Astrocyte (in vitro differentiated cells and primary cell): ENCODE results near the gene MALT1. TPM values are rescaled to one million over a fixed set of nuclear protein-coding genes. Genes with fewer than 3 reads are reported as not detected.

ENCODE experiments used
- DNase-seq: peaks from one replicate; pipeline ENCODE4 v3.0.0-alpha.2; 2010; ENCODE audit warnings: low read depth
- FAIRE-seq: peaks from 2 replicates; lab custom pipeline; 2011; peaks lifted over from hg19 to GRCh38; lab: Jason Lieb, UNC
- H2AFZ ChIP-seq: 2 replicates; pipeline ENCODE4 v1.6.0; 2012; ENCODE audit warnings: low read depth, low read length, inconsistent platforms
- H3K27ac ChIP-seq: 2 replicates; pipeline ENCODE4 v1.5.1; 2011; ENCODE audit warnings: low read depth, low read length, inconsistent platforms
- H3K27me3 ChIP-seq: 2 replicates; pipeline ENCODE4 v1.6.0; 2011; ENCODE audit warnings: low read length, inconsistent platforms; ENCODE audit not compliant: insufficient read depth
- H3K36me3 ChIP-seq: 2 replicates; pipeline ENCODE4 v1.5.1; 2011; ENCODE audit warnings: low read length, inconsistent platforms; ENCODE audit not compliant: insufficient read depth
- H3K4me1 ChIP-seq: 2 replicates; pipeline ENCODE4 v1.5.1; 2011; ENCODE audit warnings: low read length, inconsistent platforms; ENCODE audit not compliant: insufficient read depth
- H3K4me2 ChIP-seq: 2 replicates; pipeline ENCODE4 v1.6.0; 2012; ENCODE audit warnings: low read length, inconsistent platforms
- H3K4me3 ChIP-seq: 2 replicates; pipeline ENCODE4 v1.5.1; 2011; ENCODE audit warnings: low read depth, mild to moderate bottlenecking, low read length, inconsistent platforms; ENCODE audit not compliant: insufficient read depth
- H3K79me2 ChIP-seq: 2 replicates; pipeline ENCODE4 v1.6.0; 2012; ENCODE audit warnings: mild to moderate bottlenecking, low read length, inconsistent platforms; ENCODE audit not compliant: insufficient read depth
- H3K9ac ChIP-seq: 2 replicates; pipeline ENCODE4 v1.6.0; 2012; ENCODE audit warnings: mild to moderate bottlenecking, low read length, inconsistent platforms
- H3K9me3 ChIP-seq: 2 replicates; pipeline ENCODE4 v1.5.1; 2012; ENCODE audit warnings: low read depth, mild to moderate bottlenecking, low read length, inconsistent platforms; ENCODE audit not compliant: insufficient read depth
- H4K20me1 ChIP-seq: 2 replicates; pipeline ENCODE4 v1.6.0; 2012; ENCODE audit warnings: low read length, inconsistent platforms; ENCODE audit not compliant: insufficient read depth
- H3K27ac Mint-ChIP-seq: one replicate; pipeline ENCODE4 v1.8.0; 2021; ENCODE audit warnings: mild to moderate bottlenecking, mixed read lengths; ENCODE audit not compliant: unreplicated experiment
- H3K27me3 Mint-ChIP-seq: one replicate; pipeline ENCODE4 v1.8.0; 2021; ENCODE audit warnings: low read depth, mixed read lengths; ENCODE audit not compliant: unreplicated experiment
- H3K36me3 Mint-ChIP-seq: one replicate; pipeline ENCODE4 v1.8.0; 2021; ENCODE audit warnings: low read depth, mixed read lengths; ENCODE audit not compliant: unreplicated experiment
- H3K4me1 Mint-ChIP-seq: one replicate; pipeline ENCODE4 v1.8.0; 2021; ENCODE audit warnings: low read depth, mixed read lengths; ENCODE audit not compliant: unreplicated experiment
- H3K4me3 Mint-ChIP-seq: one replicate; pipeline ENCODE4 v1.8.0; 2021; ENCODE audit warnings: mild to moderate bottlenecking, moderate library complexity, mixed read lengths; ENCODE audit not compliant: unreplicated experiment
- H3K9me3 Mint-ChIP-seq: one replicate; pipeline ENCODE4 v1.8.0; 2021; ENCODE audit warnings: mild to moderate bottlenecking, mixed read lengths; ENCODE audit not compliant: unreplicated experiment
- CTCF ChIP-seq: IDR thresholded peaks from 2 replicates; pipeline ENCODE4 v1.5.1; 2011; ENCODE audit warnings: low read depth, mild to moderate bottlenecking, inconsistent platforms, low read length, moderate library complexity; ENCODE audit not compliant: insufficient read depth
- EZH2 ChIP-seq: IDR thresholded peaks from 2 replicates; pipeline ENCODE4 v1.6.1; 2012; ENCODE audit warnings: mild to moderate bottlenecking, low read length, inconsistent platforms; ENCODE audit not compliant: insufficient read depth
- total RNA-seq: library from RNA; stranded (reverse); gene quantifications from 2 replicates; pipeline ENCODE4 v1.2.1, GENCODE V29; 2021

MALT1 gene
- total RNA-seq, 1 donor from 2014 or later, result 40.3 TPM

GRCh38 chr18:58668211-58668610 is 3.1 kb upstream of the MALT1 start:
- DNase-seq (peak; percentile 45), FAIRE-seq (no peak)
- H3K4me3 Mint-ChIP-seq, result no peak overlapping the region
- Histone ChIP-seq H3K27me3 (no peaks in the 10 kb centered on the region), H3K79me2 (peaks cover 15% of the 10 kb centered on the region), H3K27ac (peak overlapping the region; percentile 88), H4K20me1 (peaks cover 9% of the 10 kb centered on the region), H3K4me1 (peaks cover 39% of the 10 kb centered on the region), H3K4me3 (no peak overlapping the region), H3K4me2 (peak overlapping the region; percentile 97), H2AFZ (no peak overlapping the region), H3K9ac (no peak overlapping the region), H3K9me3 (no peaks in the 10 kb centered on the region), H3K36me3 (no peaks in the 10 kb centered on the region)
- no peak overlapping the region for H3K27ac Mint-ChIP-seq
- H3K36me3 Mint-ChIP-seq, result no peaks in the 10 kb centered on the region
- H3K27me3 Mint-ChIP-seq, result peaks cover 3% of the 10 kb centered on the region
- peaks cover 2% of the 10 kb centered on the region for H3K9me3 Mint-ChIP-seq
- H3K4me1 Mint-ChIP-seq, result peaks cover 23% of the 10 kb centered on the region
- TF ChIP-seq EZH2, result no peak
- no peak for TF ChIP-seq CTCF

- FAIRE-seq (no peak), DNase-seq (peak; percentile 80)
- Histone ChIP-seq H2AFZ (no peak overlapping the region), H3K36me3 (no peaks in the 10 kb centered on the region), H3K9me3 (no peaks in the 10 kb centered on the region), H3K9ac (no peak overlapping the region), H3K27ac (peak overlapping the region; percentile 88), H4K20me1 (peaks cover 14% of the 10 kb centered on the region), H3K4me1 (peaks cover 39% of the 10 kb centered on the region), H3K4me3 (no peak overlapping the region), H3K79me2 (peaks cover 21% of the 10 kb centered on the region), H3K27me3 (no peaks in the 10 kb centered on the region), H3K4me2 (peak overlapping the region; percentile 97)
- Mint-ChIP-seq H3K9me3 (peaks cover 2% of the 10 kb centered on the region), H3K4me3 (no peak overlapping the region), H3K4me1 (peaks cover 27% of the 10 kb centered on the region), H3K27me3 (peaks cover 3% of the 10 kb centered on the region), H3K36me3 (no peaks in the 10 kb centered on the region), H3K27ac (peak overlapping the region; percentile 17)
- no peak for TF ChIP-seq EZH2
- TF ChIP-seq CTCF, result no peak
Observed at GRCh38 chr18:58668897-58669296, 2.4 kb upstream of the MALT1 start.

- peak; percentile 89 for DNase-seq
Observed at GRCh38 chr18:58669731-58670378, 1.4 kb upstream of the MALT1 start.

More at GRCh38 chr18:58669731-58670378, 1.4 kb upstream of the MALT1 start:
- H3K27me3 Mint-ChIP-seq, result peaks cover 3% of the 10 kb centered on the region
- peak overlapping the region; percentile 73 for H3K4me3 ChIP-seq
- H3K79me2 ChIP-seq, result peaks cover 31% of the 10 kb centered on the region
- peaks cover 35% of the 10 kb centered on the region for H3K4me1 Mint-ChIP-seq
- TF ChIP-seq EZH2 (no peak), CTCF (no peak)
- peaks cover 22% of the 10 kb centered on the region for H4K20me1 ChIP-seq
- H3K9ac ChIP-seq, result peak overlapping the region; percentile 90
- no peaks in the 10 kb centered on the region for H3K9me3 ChIP-seq
- peak overlapping the region; percentile 88 for H3K27ac ChIP-seq
- no peak overlapping the region for H3K27ac Mint-ChIP-seq
- peak; percentile 5 for FAIRE-seq
- H3K36me3 ChIP-seq, result no peaks in the 10 kb centered on the region
- no peaks in the 10 kb centered on the region for H3K36me3 Mint-ChIP-seq
- H3K4me3 Mint-ChIP-seq, result peak overlapping the region; percentile 83
- H3K4me2 ChIP-seq, result peak overlapping the region; percentile 97
- H3K27me3 ChIP-seq, result no peaks in the 10 kb centered on the region
- H3K9me3 Mint-ChIP-seq, result peaks cover 2% of the 10 kb centered on the region
- H3K4me1 ChIP-seq, result peaks cover 47% of the 10 kb centered on the region
- no peak overlapping the region for H2AFZ ChIP-seq
